B cell (primary cell): ENCODE results near the gene CCNA1. TPM values are rescaled to one million over a fixed set of nuclear protein-coding genes. Genes with fewer than 3 reads are reported as not detected.

Experiments used
- ATAC-seq: fragments of 200-7000 bp; cut with Tn5 transposase; one replicate; pipeline ENCODE4 v1.10.0; 2021; ENCODE audit warnings: low read depth, mild to moderate bottlenecking, moderate number of reproducible peaks, moderate library complexity
- CTCF ChIA-PET: fragments of 350-600 bp; sonication (Branson Sonifier 250); formaldehyde crosslinking; loops from one replicate; lab custom pipeline; 2021; ENCODE audit warnings: antibody characterized with exemption, inconsistent platforms; lab: Charles Lee
- POLR2A ChIA-PET: fragments of 350-600 bp; sonication (Branson Sonifier 250); formaldehyde crosslinking; loops from one replicate; lab custom pipeline; 2021; ENCODE audit warnings: antibody characterized with exemption; lab: Charles Lee
- DNase-seq: peaks from one replicate; pipeline ENCODE4 v3.0.0; 2013
- H2AFZ ChIP-seq: 2 replicates; pipeline ENCODE4 v1.6.1; 2012; ENCODE audit warnings: mild to moderate bottlenecking, low read depth, low read length; ENCODE audit not compliant: insufficient read depth, poor library complexity, severe bottlenecking
- H3K27ac ChIP-seq, 2 donors: 1 replicate in 1 of 2; 2 replicates in 1 of 2; pipeline ENCODE4 v1.5.1; 2012 to 2013; ENCODE audit warnings: low read length in 2 of 2, mild to moderate bottlenecking in 2 of 2, moderate library complexity in 1 of 2
- H3K27me3 ChIP-seq, 4 experiments: fragments of 200-600 bp in 1 of 4; sonication (generic) in 1 of 4; replicated peaks in 1 of 4; 1 replicate in 2 of 4; 2 replicates in 2 of 4; pipeline versions ENCODE4 v1.6.1 to v1.7.0; 2013 to 2016; ENCODE audit warnings: low read length in 3 of 4, mild to moderate bottlenecking in 2 of 4, mixed read lengths in 1 of 4, moderate library complexity in 1 of 4; ENCODE audit not compliant: insufficient read depth in 4 of 4, control insufficient read depth in 3 of 4; ENCODE audit errors: control extremely low read depth in 1 of 4
- H3K36me3 ChIP-seq, 2 experiments: replicated peaks in 1 of 2; 1 replicate in 1 of 2; 2 replicates in 1 of 2; pipeline versions ENCODE4 v1.6.1 to v1.7.1; 2013; ENCODE audit warnings: low read length in 1 of 2; ENCODE audit not compliant: insufficient read depth in 2 of 2, control insufficient read depth in 1 of 2; ENCODE audit errors: control extremely low read depth in 1 of 2, extremely low read depth in 1 of 2
- H3K4me1 ChIP-seq, 2 donors: fragments of 200-600 bp in 1 of 2; sonication (generic) in 1 of 2; 1 replicate in 1 of 2; 2 replicates in 1 of 2; pipeline versions ENCODE4 v1.5.1 to v1.6.1; 2013 to 2017; ENCODE audit warnings: low read length in 2 of 2; ENCODE audit not compliant: control insufficient read depth in 2 of 2, insufficient read depth in 2 of 2
- H3K4me2 ChIP-seq: replicated peaks from 2 replicates; pipeline ENCODE3; 2012; ENCODE audit warnings: mild to moderate bottlenecking, low read depth, low read length; ENCODE audit not compliant: poor library complexity, severe bottlenecking
- H3K4me3 ChIP-seq, 5 experiments: fragments of 200-600 bp in 1 of 5; sonication (generic) in 1 of 5; 1 replicate in 3 of 5; 2 replicates in 2 of 5; pipeline versions ENCODE4 v1.5.1 to v1.7.0; 2011 to 2016; ENCODE audit warnings: low read length in 4 of 5, mild to moderate bottlenecking in 4 of 5, low read depth in 2 of 5, control low read depth in 1 of 5, moderate library complexity in 1 of 5; ENCODE audit not compliant: insufficient read depth in 1 of 5; ENCODE audit errors: control extremely low read depth in 1 of 5, extremely low read depth in 1 of 5
- H3K79me2 ChIP-seq: fragments of 200-600 bp; sonication (generic); one replicate; pipeline ENCODE4 v1.6.0; 2016; ENCODE audit warnings: low read length; ENCODE audit not compliant: control insufficient read depth, insufficient read depth
- H3K9ac ChIP-seq: fragments of 200-600 bp; sonication (generic); 2 replicates; pipeline ENCODE4 v1.6.1; 2017; ENCODE audit warnings: mild to moderate bottlenecking, low read length, moderate library complexity
- H3K9me3 ChIP-seq, 3 donors: one replicate each; pipeline versions ENCODE4 v1.6.1 to v1.7.1; 2013; ENCODE audit warnings: low read length in 2 of 3; ENCODE audit not compliant: control insufficient read depth in 2 of 3, insufficient read depth in 1 of 3; ENCODE audit errors: control extremely low read depth in 1 of 3
- H4K20me1 ChIP-seq: 2 replicates; pipeline ENCODE4 v1.6.0; 2012; ENCODE audit warnings: mild to moderate bottlenecking, low read length; ENCODE audit not compliant: insufficient read depth, control insufficient read depth, poor library complexity, severe bottlenecking
- H3K27ac Mint-ChIP-seq: one replicate; pipeline ENCODE4 v1.8.0; 2021; ENCODE audit warnings: mixed read lengths
- H3K27me3 Mint-ChIP-seq: one replicate; pipeline ENCODE4 v1.8.0; 2021; ENCODE audit warnings: mixed read lengths
- H3K4me1 Mint-ChIP-seq: one replicate; pipeline ENCODE4 v1.8.0; 2021; ENCODE audit warnings: mixed read lengths
- H3K4me3 Mint-ChIP-seq: one replicate; pipeline ENCODE4 v1.8.0; 2021; ENCODE audit warnings: mixed read lengths
- H3K9me3 Mint-ChIP-seq: one replicate; pipeline ENCODE4 v1.8.0; 2022; ENCODE audit warnings: mixed read lengths; ENCODE audit not compliant: insufficient read depth
- EZH2 ChIP-seq: IDR thresholded peaks from 2 replicates; pipeline ENCODE4 v1.6.1; 2012; ENCODE audit warnings: borderline replicate concordance, low read depth, mild to moderate bottlenecking, moderate library complexity, low read length; ENCODE audit not compliant: insufficient read depth, poor library complexity, severe bottlenecking
- WGBS: methylation state at CpG from one replicate; pipeline ENCODE4 v1.1.5; 2013; ENCODE audit warnings: missing lambda C conversion rate; ENCODE audit not compliant: insufficient coverage; 5-methylcytosine and 5-hydroxymethylcytosine counted together
- intact Hi-C: fragments of 100-400 bp; cut with micrococcal nuclease; formaldehyde crosslinking; loops from one replicate; pipeline ENCODE4 v1.10.0; 2022
- polyA plus RNA-seq: library from polyadenylated mRNA; depleted of rRNA; stranded (reverse); fragments of >200 nt; gene quantifications from 2 replicates; pipeline ENCODE4 v1.2.3, GENCODE V29; 2012
- total RNA-seq, 2 donors: library from RNA; stranded (reverse); fragments of 120-200 nt in 1 of 2; gene quantifications; 1 replicate in 1 of 2; 2 replicates in 1 of 2; pipeline versions ENCODE4 v1.2.3 to v1.2.4, GENCODE V29; 2013 to 2022
- TF ChIP-seq, protein P1 (sequence below): fragments of 200-600 bp; IDR thresholded peaks from one replicate; pipeline ENCODE4 v1.8.0; 2022; ENCODE audit warnings: antibody characterized with exemption, mild to moderate bottlenecking

CCNA1 gene
- total and polyA plus RNA-seq, 2 donors (not counting 1 experiment from before 2014, with no cell fraction given) = 0.15 to 0.69 TPM

DNA sequence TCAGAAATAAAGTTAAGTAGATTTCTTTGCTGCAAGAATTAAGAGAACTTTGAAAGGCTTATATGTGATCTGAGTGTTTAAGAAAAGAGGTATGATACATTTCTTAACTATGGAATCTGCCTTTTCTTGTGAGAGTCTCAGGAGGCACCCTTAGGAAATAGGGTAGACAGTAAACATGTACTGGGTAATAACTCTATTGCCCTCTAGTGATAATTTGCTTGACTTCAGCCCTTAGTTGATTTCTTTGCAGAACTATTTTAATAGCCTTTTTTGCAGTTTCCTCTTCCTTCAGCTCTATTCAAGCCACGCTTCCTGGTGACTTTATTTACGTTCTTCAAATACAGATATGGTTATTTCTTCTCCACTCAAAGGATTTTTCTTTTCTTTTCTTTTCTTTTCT lies 37.0 kb upstream of the CCNA1 start:
- H3K4me2 ChIP-seq = no peak overlapping the region
- ATAC-seq = no peak
- POLR2A ChIA-PET = no interaction called here
- no peaks in the 10 kb centered on the region for H3K4me1 ChIP-seq
- peaks cover 4% of the 10 kb centered on the region for H3K27me3 Mint-ChIP-seq
- no peaks in the 10 kb centered on the region for H4K20me1 ChIP-seq
- no CpG with 5 or more reads among the region's 2 CpGs for WGBS
- H2AFZ ChIP-seq = no peak overlapping the region
- DNase-seq = no peak
- H3K9me3 ChIP-seq = peaks cover 0 to 1% (median 0%) of the 10 kb centered on the region in 3 donors
- no peak overlapping the region for H3K27ac ChIP-seq
- H3K4me3 Mint-ChIP-seq = no peak overlapping the region
- H3K4me3 ChIP-seq = no peak overlapping the region
- no peaks in the 10 kb centered on the region for H3K27me3 ChIP-seq
- no peaks in the 10 kb centered on the region for H3K9me3 Mint-ChIP-seq
- no peak overlapping the region for H3K27ac Mint-ChIP-seq
- intact Hi-C loops = no loop called here
- no peaks in the 10 kb centered on the region for H3K79me2 ChIP-seq
- no peak overlapping the region for H3K9ac ChIP-seq
- CTCF ChIA-PET = interaction anchor here (1.2 kb wide), 1 partner anchor 24 kb away, joined by 4 read pairs; no protein-coding TSS in a partner anchor
- no peaks in the 10 kb centered on the region for H3K36me3 ChIP-seq
- TF ChIP-seq, protein P1, sequence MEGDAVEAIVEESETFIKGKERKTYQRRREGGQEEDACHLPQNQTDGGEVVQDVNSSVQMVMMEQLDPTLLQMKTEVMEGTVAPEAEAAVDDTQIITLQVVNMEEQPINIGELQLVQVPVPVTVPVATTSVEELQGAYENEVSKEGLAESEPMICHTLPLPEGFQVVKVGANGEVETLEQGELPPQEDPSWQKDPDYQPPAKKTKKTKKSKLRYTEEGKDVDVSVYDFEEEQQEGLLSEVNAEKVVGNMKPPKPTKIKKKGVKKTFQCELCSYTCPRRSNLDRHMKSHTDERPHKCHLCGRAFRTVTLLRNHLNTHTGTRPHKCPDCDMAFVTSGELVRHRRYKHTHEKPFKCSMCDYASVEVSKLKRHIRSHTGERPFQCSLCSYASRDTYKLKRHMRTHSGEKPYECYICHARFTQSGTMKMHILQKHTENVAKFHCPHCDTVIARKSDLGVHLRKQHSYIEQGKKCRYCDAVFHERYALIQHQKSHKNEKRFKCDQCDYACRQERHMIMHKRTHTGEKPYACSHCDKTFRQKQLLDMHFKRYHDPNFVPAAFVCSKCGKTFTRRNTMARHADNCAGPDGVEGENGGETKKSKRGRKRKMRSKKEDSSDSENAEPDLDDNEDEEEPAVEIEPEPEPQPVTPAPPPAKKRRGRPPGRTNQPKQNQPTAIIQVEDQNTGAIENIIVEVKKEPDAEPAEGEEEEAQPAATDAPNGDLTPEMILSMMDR = no peak
- no peak for TF ChIP-seq EZH2
- no peaks in the 10 kb centered on the region for H3K4me1 Mint-ChIP-seq

DNA sequence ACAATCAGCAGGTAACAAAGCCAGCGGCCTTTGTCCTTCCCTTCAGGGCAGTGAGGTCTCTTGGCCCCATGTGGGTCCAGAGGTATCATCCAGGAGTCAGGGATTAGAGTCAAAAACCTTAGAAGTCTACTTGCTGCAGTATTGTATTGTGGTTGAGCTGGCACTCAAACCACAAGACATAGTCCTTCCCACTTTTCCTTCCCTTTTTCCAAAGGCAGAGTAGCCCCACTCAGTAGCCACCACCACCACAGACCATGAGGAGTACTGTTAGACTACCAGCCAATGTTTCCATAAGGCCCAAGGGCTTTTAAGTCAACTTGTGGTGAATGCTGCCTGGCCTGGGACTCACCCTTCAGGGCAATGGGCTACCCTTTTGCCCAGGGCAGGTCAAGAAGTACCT lies 27.1 kb upstream of the CCNA1 start:
- ATAC-seq (no peak), DNase-seq (no peak)
- H3K4me3 Mint-ChIP-seq = no peak overlapping the region
- H3K36me3 ChIP-seq = no peaks in the 10 kb centered on the region
- no peaks in the 10 kb centered on the region for H3K27me3 ChIP-seq
- ChIA-PET CTCF (no interaction called here), POLR2A (no interaction called here)
- no peak overlapping the region for H2AFZ ChIP-seq
- no peaks in the 10 kb centered on the region for H3K9me3 ChIP-seq
- intact Hi-C loops = no loop called here
- no peak overlapping the region for H3K27ac ChIP-seq
- H3K4me2 ChIP-seq = no peak overlapping the region
- no peaks in the 10 kb centered on the region for H3K4me1 ChIP-seq
- no peak overlapping the region for H3K27ac Mint-ChIP-seq
- no peak overlapping the region for H3K4me3 ChIP-seq
- H3K9me3 Mint-ChIP-seq = no peaks in the 10 kb centered on the region
- H4K20me1 ChIP-seq = no peaks in the 10 kb centered on the region
- H3K9ac ChIP-seq = no peak overlapping the region
- H3K27me3 Mint-ChIP-seq = peaks cover 14% of the 10 kb centered on the region
- no peaks in the 10 kb centered on the region for H3K4me1 Mint-ChIP-seq
- H3K79me2 ChIP-seq = no peaks in the 10 kb centered on the region
- 83% methylated on average over 1 of the region's 1 CpG for WGBS
- no peak for TF ChIP-seq EZH2
- TF ChIP-seq, protein P1 = no peak
